ENCODE results near the gene TUBGCP4. TPM values are rescaled to one million over a fixed set of nuclear protein-coding genes. Genes with fewer than 3 reads are reported as not detected.

Gene TUBGCP4
- total RNA-seq, 2 donors from 2014 or later = 18.8 to 36.0 TPM

- H3K27me3 ChIP-seq (replicated peaks; ENCODE audit: insufficient read depth) = no peaks in the 10 kb centered on the region
- no peak overlapping the region for H3K27ac ChIP-seq
- H3K4me1 ChIP-seq (ENCODE audit: control insufficient read depth in 1 of 2, low read depth in 2 of 2) = no peaks in the 10 kb centered on the region
- no peak overlapping the region for H3K4me3 ChIP-seq
- ATAC-seq (ENCODE audit: insufficient number of reproducible peaks, low FRiP score, low read depth) (no peak), DNase-seq (ENCODE audit: low spot score) (no peak)
- TF ChIP-seq CTCF (IDR thresholded peaks at IDR 0.05) = no peak
- H3K9me3 ChIP-seq = no peaks in the 10 kb centered on the region
- peaks cover 48% of the 10 kb centered on the region for H3K36me3 ChIP-seq
These were observed 35.3 kb downstream of the TUBGCP4 start for GRCh38 chr15:43406189-43406588.

GRCh38 chr15:43406808-43407207 lies 35.9 kb downstream of the TUBGCP4 start:
- H3K27me3 ChIP-seq (replicated peaks; ENCODE audit: insufficient read depth) = no peaks in the 10 kb centered on the region
- no peak for TF ChIP-seq CTCF (IDR thresholded peaks at IDR 0.05)
- DNase-seq (ENCODE audit: low spot score) (no peak), ATAC-seq (ENCODE audit: insufficient number of reproducible peaks, low FRiP score, low read depth) (no peak)
- H3K4me3 ChIP-seq = no peak overlapping the region
- no peaks in the 10 kb centered on the region for H3K9me3 ChIP-seq
- H3K27ac ChIP-seq = no peak overlapping the region
- H3K4me1 ChIP-seq (ENCODE audit: control insufficient read depth in 1 of 2, low read depth in 2 of 2) = no peaks in the 10 kb centered on the region
- peaks cover 46% of the 10 kb centered on the region for H3K36me3 ChIP-seq

GRCh38 chr15:43408789-43409188 lies 37.9 kb downstream of the TUBGCP4 start:
- no peaks in the 10 kb centered on the region for H3K4me1 ChIP-seq (ENCODE audit: control insufficient read depth in 1 of 2, low read depth in 2 of 2)
- no peaks in the 10 kb centered on the region for H3K9me3 ChIP-seq
- H3K27ac ChIP-seq = no peak overlapping the region
- no peaks in the 10 kb centered on the region for H3K27me3 ChIP-seq (replicated peaks; ENCODE audit: insufficient read depth)
- TF ChIP-seq CTCF (IDR thresholded peaks at IDR 0.05) = no peak
- ATAC-seq (ENCODE audit: insufficient number of reproducible peaks, low FRiP score, low read depth) = no peak
- H3K4me3 ChIP-seq = no peak overlapping the region
- no peak for DNase-seq (ENCODE audit: low spot score)
- H3K36me3 ChIP-seq = peaks cover 39% of the 10 kb centered on the region

- H3K36me3 ChIP-seq = peaks cover 32% of the 10 kb centered on the region
- no peak for ATAC-seq (ENCODE audit: insufficient number of reproducible peaks, low FRiP score, low read depth)
- H3K27ac ChIP-seq = no peak overlapping the region
These were observed 39.8 kb downstream of the TUBGCP4 start for GRCh38 chr15:43410572-43411214.

GRCh38 chr15:43412096-43412495 lies 41.2 kb downstream of the TUBGCP4 start:
- Histone ChIP-seq H3K36me3 (peaks cover 27% of the 10 kb centered on the region), H3K4me3 (no peak overlapping the region), H3K9me3 (no peaks in the 10 kb centered on the region), H3K4me1 (ENCODE audit: control insufficient read depth in 1 of 2, low read depth in 2 of 2) (no peaks in the 10 kb centered on the region), H3K27me3 (replicated peaks; ENCODE audit: insufficient read depth) (no peaks in the 10 kb centered on the region), H3K27ac (no peak overlapping the region)
- ATAC-seq (ENCODE audit: insufficient number of reproducible peaks, low FRiP score, low read depth) (no peak), DNase-seq (ENCODE audit: low spot score) (no peak)
- TF ChIP-seq CTCF (IDR thresholded peaks at IDR 0.05) = no peak

More at GRCh38 chr15:43410572-43411214, 39.8 kb downstream of the TUBGCP4 start:
- H3K27me3 ChIP-seq (replicated peaks; ENCODE audit: insufficient read depth) = no peaks in the 10 kb centered on the region
- H3K4me1 ChIP-seq (ENCODE audit: control insufficient read depth in 1 of 2, low read depth in 2 of 2) = no peaks in the 10 kb centered on the region
- DNase-seq (ENCODE audit: low spot score) = no peak
- H3K4me3 ChIP-seq = no peak overlapping the region
- TF ChIP-seq CTCF (IDR thresholded peaks at IDR 0.05) = no peak
- no peaks in the 10 kb centered on the region for H3K9me3 ChIP-seq

All from thoracic aorta (tissue), 2 donors.